BLaER1 treated with 17β-estradiol and CSF1 and Interleukin-3, amounts not matched to agents 10 nM and 100 nM (cell line): Measurements from ENCODE around the gene CD151.

Source experiments
- H3K27ac ChIP-seq, 11 experiments: shearing (Covaris generic); formaldehyde crosslinking; 2 replicates each; pipeline ENCODE4 v1.8.1; 2022
- H3K27me3 ChIP-seq, 11 experiments: shearing (Covaris generic); formaldehyde crosslinking; 2 replicates each; pipeline ENCODE4 v1.8.1; 2022
- H3K36me3 ChIP-seq, 11 experiments: shearing (Covaris generic); formaldehyde crosslinking; 2 replicates each; pipeline ENCODE4 v1.8.1; 2022
- H3K4me1 ChIP-seq, 10 experiments: shearing (Covaris generic); formaldehyde crosslinking; 2 replicates each; pipeline ENCODE4 v1.8.1; 2022
- H3K4me2 ChIP-seq, 11 experiments: shearing (Covaris generic); formaldehyde crosslinking; 2 replicates each; pipeline ENCODE4 v1.8.1; 2022
- H3K4me3 ChIP-seq, 10 experiments: shearing (Covaris generic); formaldehyde crosslinking; 2 replicates each; pipeline ENCODE4 v1.8.1; 2022
- H3K9ac ChIP-seq, 11 experiments: shearing (Covaris generic); formaldehyde crosslinking; 2 replicates each; pipeline ENCODE4 v1.8.1; 2022
- H3K9me3 ChIP-seq, 11 experiments: shearing (Covaris generic); formaldehyde crosslinking; replicated peaks in 1 of 11; 2 replicates each; pipeline ENCODE4 v1.8.1; 2022
- H4K20me1 ChIP-seq, 11 experiments: shearing (Covaris generic); formaldehyde crosslinking; 2 replicates each; pipeline ENCODE4 v1.8.1; 2022
- Cebpa-rat ChIP-seq, 11 experiments: shearing (Covaris generic); IDR thresholded peaks; 2 replicates each; pipeline ENCODE4 v1.8.1; 2022

CD151 gene

DNA sequence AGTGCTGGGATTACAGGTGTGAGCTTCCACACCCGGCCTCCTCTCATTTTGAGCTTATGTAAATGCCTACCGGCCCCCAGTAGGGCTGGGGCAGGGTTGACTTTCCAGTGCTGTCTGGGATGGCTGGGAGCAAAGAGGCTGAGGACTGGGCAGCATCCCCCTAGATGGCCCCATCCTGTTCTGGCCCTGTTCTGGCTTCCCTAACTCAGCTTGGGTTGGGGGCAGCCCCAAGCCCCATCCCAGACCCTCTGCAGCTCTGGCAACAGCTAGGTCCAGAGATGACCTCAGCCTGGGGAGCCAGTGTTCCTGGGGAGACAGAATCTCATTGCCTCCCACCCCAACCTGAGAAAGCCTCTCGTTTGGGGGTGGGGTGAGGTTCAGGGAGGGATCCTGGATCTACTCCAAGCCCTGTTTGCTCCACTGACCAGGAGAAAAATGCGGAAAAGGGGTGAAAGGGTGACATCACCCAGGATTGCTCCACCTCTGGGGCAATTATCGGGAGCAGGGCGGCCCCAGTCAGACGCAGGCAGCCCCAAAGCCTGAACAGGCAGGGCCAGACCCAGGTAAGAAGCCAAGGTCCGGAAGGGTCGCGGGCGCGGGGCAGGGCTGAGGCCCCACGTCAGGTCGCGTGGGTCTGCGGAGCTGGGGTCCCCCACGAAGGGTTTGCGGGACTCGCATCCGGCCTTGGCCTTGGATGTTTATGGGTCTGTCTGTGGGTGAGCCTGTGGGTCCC is 14.2 kb upstream of the CD151 start, which contains the start of gene PNPLA2:
TSS of gene PNPLA2 (plus strand) at position 519 of the 733 bp plus-strand sequence. CDS start 805 bp downstream, outside the sequence.
- H3K9ac ChIP-seq = peak within 1 kb of the TSS; percentile 93 to 97 (median 96)

DNA sequence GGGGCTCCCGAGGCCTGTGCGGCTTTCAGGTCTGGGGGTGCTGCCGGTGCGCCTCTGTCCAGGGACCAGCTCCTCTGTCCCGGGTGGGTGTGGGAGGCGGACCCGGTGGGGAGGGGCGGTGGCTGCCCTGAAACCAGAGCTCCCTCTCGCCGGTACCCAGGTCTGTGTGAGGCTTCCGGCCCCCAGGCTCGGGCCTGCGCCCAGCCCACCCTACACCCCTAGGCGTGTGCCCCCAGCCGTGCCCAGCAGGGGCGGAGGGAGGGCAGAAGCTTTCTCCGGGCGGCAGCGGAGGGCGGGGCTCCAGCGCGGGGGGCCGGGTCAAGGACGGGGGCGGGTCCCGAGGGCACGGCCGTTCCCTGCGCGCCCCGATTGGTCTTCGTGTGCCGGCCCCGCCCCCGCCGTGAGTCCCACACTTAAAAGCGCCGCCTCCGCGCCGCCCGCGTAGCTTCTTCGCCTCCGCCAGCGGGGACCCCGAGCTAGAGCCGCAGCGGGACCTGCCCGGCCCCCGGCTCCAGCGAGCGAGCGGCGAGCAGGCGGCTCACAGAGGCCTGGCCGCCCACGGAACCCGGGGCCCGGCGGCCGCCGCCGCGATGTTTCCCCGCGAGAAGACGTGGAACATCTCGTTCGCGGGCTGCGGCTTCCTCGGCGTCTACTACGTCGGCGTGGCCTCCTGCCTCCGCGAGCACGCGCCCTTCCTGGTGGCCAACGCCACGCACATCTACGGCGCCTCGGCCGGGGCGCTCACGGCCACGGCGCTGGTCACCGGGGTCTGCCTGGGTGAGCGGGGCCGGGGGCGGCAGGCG is 13.4 kb upstream of the CD151 start:
- Histone ChIP-seq H3K4me2 (peak overlapping the region; percentile 91 to 100 (median 98)), H4K20me1 (peaks cover 25 to 90% (median 48%) of the 10 kb centered on the region in 11 experiments; a peak in 20 of 22 replicates), H3K27me3 (peaks cover 0 to 2% (median 0%) of the 10 kb centered on the region in 11 experiments; a peak in 3 of 22 replicates), H3K4me1 (peaks cover 33 to 49% (median 39%) of the 10 kb centered on the region in 10 experiments), H3K9ac (peak overlapping the region; percentile 93 to 97 (median 96)), H3K27ac (peak overlapping the region; percentile 83 to 96 (median 93)), H3K36me3 (peaks cover 17 to 54% (median 35%) of the 10 kb centered on the region in 11 experiments), H3K9me3 (no peaks in the 10 kb centered on the region), H3K4me3 (peak overlapping the region; percentile 81 to 95 (median 86))
- TF ChIP-seq Cebpa-rat (IDR thresholded peaks at IDR 0.05) = no peak

More for the DNA sequence above, 14.2 kb upstream of the CD151 start, which contains the start of gene PNPLA2:
- Histone ChIP-seq H3K27me3 (no peaks in the 10 kb centered on the region), H3K9me3 (no peaks in the 10 kb centered on the region), H3K36me3 (peaks cover 15 to 54% (median 35%) of the 10 kb centered on the region in 11 experiments), H3K27ac (peak within 1 kb of the TSS; percentile 83 to 96 (median 93)), H3K4me1 (peaks cover 33 to 48% (median 42%) of the 10 kb centered on the region in 10 experiments), H4K20me1 (peaks cover 31 to 90% (median 53%) of the 10 kb centered on the region in 11 experiments; a peak in 21 of 22 replicates), H3K4me3 (peak within 1 kb of the TSS; percentile 81 to 95 (median 86)), H3K4me2 (peak within 1 kb of the TSS; percentile 91 to 100 (median 98))
- TF ChIP-seq Cebpa-rat (IDR thresholded peaks at IDR 0.05) = no peak

DNA sequence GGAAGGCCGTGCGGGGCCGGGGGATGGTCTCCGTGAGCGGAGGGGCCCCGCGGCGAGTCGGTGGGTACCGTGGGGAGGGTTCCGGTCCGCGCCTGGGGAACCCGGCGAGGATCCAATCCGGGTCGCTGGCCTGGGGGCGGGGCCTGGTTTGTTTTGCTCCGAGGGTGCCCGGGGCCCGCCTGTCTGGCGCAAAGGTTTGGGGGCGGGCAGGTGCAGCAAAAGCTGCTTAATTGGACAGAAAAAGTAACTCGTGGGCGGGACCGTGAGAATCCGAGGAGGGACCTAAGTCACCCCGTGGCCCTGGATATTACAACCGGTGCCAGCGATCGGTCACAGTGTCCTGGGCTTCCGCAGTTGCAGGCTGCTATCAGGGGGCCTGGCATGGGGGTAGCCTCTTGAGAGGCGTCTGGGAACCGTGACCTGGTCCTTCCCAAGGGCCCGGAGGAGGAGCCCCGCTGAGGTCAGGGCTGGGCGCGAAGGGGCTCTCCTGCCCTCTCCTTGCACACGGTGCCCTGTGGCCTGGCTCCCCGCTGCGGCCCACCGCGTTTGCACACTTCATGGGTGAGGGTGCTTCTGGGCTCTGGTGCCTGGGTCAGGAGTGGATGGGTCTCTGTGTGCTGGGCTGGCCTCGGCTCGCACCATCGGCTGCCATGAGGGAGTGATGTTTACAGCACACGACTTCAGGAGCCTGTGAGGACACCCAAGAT is 12.7 kb upstream of the CD151 start:
- H3K4me2 ChIP-seq = peak overlapping the region; percentile 91 to 100 (median 98)
- H3K9ac ChIP-seq = peak overlapping the region; percentile 93 to 97 (median 96)
- H3K36me3 ChIP-seq = peaks cover 22 to 54% (median 35%) of the 10 kb centered on the region in 11 experiments
- H3K4me3 ChIP-seq = peak overlapping the region; percentile 81 to 95 (median 86)
- no peak for TF ChIP-seq Cebpa-rat (IDR thresholded peaks at IDR 0.05)
- H3K4me1 ChIP-seq = peaks cover 35 to 56% (median 46%) of the 10 kb centered on the region in 10 experiments
- H3K27ac ChIP-seq = peak overlapping the region; percentile 83 to 96 (median 93)
- H4K20me1 ChIP-seq = peaks cover 31 to 90% (median 49%) of the 10 kb centered on the region in 11 experiments; a peak in 20 of 22 replicates
- peaks cover 0 to 10% (median 4%) of the 10 kb centered on the region in 11 experiments; a peak in 19 of 22 replicates for H3K27me3 ChIP-seq
- no peaks in the 10 kb centered on the region for H3K9me3 ChIP-seq

DNA sequence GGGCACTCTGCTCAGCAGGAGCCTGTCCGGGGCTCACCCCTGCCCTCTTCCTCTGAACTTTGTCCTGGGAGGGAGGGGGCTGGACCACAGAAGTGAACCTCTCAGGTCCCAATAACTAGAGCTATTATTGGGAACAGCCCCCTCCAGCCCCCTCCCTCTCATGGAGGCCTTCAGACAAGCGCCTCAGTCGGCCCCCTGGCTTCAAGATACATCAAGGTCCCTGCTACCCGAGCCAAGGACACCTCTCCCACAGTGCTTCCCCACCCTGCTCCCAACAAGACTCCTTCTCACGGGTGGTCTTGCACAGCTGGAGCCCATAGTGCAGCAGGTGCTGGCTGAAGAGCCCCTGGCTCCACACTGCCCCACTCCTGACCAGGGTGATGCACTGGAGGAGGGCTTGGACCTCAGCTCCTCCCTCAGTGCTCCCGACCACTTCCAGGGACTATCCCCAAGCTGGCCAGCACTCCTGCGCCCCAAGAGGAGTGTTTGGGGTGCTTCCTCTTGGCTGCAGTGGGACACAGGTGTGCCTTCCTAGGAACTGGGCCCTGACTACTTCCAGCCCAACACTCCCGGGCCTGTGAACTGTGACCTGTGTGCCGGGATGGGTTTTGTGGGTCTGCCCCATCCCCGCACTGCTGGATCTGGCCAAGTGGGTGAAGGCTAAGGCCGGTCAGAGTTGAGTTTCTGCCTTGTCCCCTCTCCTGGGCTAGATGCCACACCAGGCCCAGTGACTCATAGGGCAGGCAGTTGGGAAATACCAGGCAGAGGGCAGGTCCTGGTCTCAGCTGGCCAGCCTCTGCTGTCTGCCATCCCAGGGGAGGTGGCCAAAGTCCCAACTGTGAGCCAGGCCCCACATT is 11.9 kb upstream of the CD151 start:
- Histone ChIP-seq H3K36me3 (peaks cover 24 to 54% (median 36%) of the 10 kb centered on the region in 11 experiments), H3K9me3 (no peaks in the 10 kb centered on the region), H3K4me1 (peaks cover 35 to 64% (median 54%) of the 10 kb centered on the region in 10 experiments), H3K9ac (peak overlapping the region; percentile 93 to 97 (median 96)), H3K27me3 (peaks cover 8 to 17% (median 12%) of the 10 kb centered on the region in 11 experiments; a peak in 21 of 22 replicates), H3K4me2 (peak overlapping the region; percentile 91 to 100 (median 98)), H4K20me1 (peaks cover 31 to 90% (median 49%) of the 10 kb centered on the region in 11 experiments; a peak in 20 of 22 replicates), H3K4me3 (peak overlapping the region; percentile 81 to 95 (median 86)), H3K27ac (peak overlapping the region; percentile 83 to 96 (median 93); a peak in 21 of 22 replicates)
- TF ChIP-seq Cebpa-rat (IDR thresholded peaks at IDR 0.05) = peak in 1 of 11 experiments; percentile 40; a peak in 2 of 22 replicates

DNA sequence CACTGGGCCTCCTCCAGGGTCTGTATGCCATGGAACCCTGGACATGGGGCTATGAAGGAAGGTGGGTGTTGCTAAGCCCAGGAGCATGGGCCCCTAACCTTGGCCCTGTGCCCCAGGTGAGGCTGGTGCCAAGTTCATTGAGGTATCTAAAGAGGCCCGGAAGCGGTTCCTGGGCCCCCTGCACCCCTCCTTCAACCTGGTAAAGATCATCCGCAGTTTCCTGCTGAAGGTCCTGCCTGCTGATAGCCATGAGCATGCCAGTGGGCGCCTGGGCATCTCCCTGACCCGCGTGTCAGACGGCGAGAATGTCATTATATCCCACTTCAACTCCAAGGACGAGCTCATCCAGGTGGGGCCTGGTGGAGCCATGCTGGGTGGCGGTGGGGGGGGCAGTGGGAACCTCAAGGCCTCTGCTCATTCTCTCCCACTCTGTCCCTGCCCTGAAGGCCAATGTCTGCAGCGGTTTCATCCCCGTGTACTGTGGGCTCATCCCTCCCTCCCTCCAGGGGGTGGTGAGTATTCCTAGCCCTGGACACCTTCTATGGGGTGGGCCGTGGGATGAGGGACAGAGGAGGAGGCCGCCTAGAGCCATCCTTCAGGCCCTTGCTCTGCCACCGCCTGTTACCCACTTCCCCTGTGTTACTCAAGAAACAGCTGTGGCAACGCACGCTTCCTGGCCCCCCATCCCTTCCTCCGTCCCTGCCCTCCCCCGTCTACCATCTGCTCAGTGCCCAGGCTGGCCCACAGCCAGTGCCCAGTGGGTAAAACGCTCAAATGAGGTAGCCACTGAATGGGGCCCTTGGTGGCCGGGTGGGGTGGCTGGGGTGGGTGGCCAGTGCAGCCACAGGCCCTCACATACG is 11.0 kb upstream of the CD151 start:
- Histone ChIP-seq H3K27ac (peak overlapping the region; percentile 8 to 96 (median 93); a peak in 21 of 22 replicates), H3K9me3 (no peaks in the 10 kb centered on the region), H4K20me1 (peaks cover 28 to 89% (median 50%) of the 10 kb centered on the region in 11 experiments; a peak in 20 of 22 replicates), H3K9ac (peak overlapping the region; percentile 93 to 97 (median 96)), H3K4me2 (peak overlapping the region; percentile 91 to 100 (median 98)), H3K27me3 (peaks cover 16 to 26% (median 21%) of the 10 kb centered on the region in 11 experiments), H3K4me3 (peak overlapping the region in 9 of 10 experiments; percentile 81 to 95 (median 84); a peak in 18 of 20 replicates), H3K4me1 (peaks cover 40 to 73% (median 62%) of the 10 kb centered on the region in 10 experiments), H3K36me3 (peaks cover 21 to 48% (median 35%) of the 10 kb centered on the region in 11 experiments)
- peak in 1 of 11 experiments; percentile 49; a peak in 2 of 22 replicates for TF ChIP-seq Cebpa-rat (IDR thresholded peaks at IDR 0.05)

DNA sequence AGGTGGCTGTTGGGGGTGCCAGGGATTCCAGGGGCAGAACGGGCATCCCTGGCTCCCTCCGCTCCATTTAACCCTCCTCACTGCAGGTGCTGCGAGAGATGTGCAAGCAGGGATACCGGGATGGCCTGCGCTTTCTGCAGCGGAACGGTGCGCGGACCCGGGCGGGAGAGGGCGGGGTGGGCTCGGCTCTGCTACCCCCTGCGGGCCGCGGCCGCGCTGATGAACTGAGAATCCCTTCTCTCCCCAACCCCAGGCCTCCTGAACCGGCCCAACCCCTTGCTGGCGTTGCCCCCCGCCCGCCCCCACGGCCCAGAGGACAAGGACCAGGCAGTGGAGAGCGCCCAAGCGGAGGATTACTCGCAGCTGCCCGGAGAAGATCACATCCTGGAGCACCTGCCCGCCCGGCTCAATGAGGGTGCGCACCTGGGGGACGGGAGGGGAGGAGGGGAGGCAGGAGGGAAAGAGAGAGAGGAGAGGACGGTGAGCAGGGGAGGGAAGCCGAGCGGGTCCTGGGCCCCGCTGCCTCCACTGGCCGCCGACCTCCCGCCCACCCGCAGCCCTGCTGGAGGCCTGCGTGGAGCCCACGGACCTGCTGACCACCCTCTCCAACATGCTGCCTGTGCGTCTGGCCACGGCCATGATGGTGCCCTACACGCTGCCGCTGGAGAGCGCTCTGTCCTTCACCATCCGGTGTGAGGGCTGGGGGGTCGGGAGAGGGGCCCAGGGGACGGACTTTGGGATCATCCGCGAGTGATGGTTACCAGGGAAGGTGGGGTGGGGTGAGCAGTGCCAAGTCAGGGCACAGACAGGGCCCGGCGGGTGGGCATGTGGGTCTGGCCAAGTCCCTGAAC is 9.1 kb upstream of the CD151 start:
- H3K27me3 ChIP-seq = peaks cover 35 to 45% (median 40%) of the 10 kb centered on the region in 11 experiments
- 0 out of 22 replicates have a peak overlapping the region, but pooled peaks of 1 of the 11 experiments have one; percentile 97 for H3K9ac ChIP-seq
- H3K4me2 ChIP-seq = peak overlapping the region in 5 of 11 experiments; percentile 28 to 100 (median 97); a peak in 4 of 22 replicates
- no peaks in the 10 kb centered on the region for H3K9me3 ChIP-seq
- no peak for TF ChIP-seq Cebpa-rat (IDR thresholded peaks at IDR 0.05)
- H3K4me3 ChIP-seq = no peak overlapping the region
- H3K27ac ChIP-seq = peak overlapping the region in 2 of 11 experiments; percentile 5 to 93; a peak in 1 of 22 replicates
- H3K36me3 ChIP-seq = peaks cover 21 to 48% (median 35%) of the 10 kb centered on the region in 11 experiments
- H4K20me1 ChIP-seq = peaks cover 31 to 93% (median 60%) of the 10 kb centered on the region in 11 experiments; a peak in 20 of 22 replicates
- H3K4me1 ChIP-seq = peaks cover 54 to 91% (median 79%) of the 10 kb centered on the region in 10 experiments
